ENCODE results near the gene ST3GAL4.

DNA sequence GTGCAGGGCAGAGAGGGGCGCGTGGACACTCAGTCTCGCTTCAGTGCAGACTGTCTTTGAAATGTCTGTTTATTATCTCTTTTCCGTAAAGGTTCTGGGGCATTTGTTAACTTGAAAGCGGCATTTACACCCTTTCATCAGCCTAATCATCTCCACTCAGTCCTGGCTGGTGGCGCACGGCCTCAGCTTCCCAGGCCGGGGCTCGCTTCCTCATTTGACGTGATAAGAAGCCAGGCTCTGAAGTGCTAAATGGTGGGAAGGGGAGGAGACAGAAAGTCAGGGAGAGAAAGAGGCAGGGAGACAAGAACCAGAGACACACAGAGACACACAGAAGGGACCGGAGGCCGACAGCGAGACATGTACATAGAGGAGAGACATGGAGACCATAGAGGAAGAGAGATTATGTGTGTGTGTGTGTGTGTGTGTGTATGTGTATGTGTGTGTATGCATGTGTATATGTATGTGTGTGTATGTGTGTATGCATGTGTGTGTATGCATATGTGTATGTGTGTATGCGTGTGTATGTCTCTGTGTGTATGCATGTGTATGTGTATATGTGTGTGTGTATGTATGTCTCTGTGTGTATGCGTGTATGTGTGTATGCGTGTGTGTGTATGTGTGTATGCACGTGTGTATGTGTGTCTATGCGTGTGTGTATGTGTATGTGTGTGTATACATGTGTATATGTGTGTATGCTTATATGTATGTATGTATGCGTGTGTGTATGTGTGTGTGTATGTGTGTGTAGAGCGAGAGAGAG lies 101.5 kb downstream of the ST3GAL4 start:
- TF ChIP-seq, protein P1, sequence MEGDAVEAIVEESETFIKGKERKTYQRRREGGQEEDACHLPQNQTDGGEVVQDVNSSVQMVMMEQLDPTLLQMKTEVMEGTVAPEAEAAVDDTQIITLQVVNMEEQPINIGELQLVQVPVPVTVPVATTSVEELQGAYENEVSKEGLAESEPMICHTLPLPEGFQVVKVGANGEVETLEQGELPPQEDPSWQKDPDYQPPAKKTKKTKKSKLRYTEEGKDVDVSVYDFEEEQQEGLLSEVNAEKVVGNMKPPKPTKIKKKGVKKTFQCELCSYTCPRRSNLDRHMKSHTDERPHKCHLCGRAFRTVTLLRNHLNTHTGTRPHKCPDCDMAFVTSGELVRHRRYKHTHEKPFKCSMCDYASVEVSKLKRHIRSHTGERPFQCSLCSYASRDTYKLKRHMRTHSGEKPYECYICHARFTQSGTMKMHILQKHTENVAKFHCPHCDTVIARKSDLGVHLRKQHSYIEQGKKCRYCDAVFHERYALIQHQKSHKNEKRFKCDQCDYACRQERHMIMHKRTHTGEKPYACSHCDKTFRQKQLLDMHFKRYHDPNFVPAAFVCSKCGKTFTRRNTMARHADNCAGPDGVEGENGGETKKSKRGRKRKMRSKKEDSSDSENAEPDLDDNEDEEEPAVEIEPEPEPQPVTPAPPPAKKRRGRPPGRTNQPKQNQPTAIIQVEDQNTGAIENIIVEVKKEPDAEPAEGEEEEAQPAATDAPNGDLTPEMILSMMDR (IDR thresholded peaks at IDR 0.05): no peak
- TF ChIP-seq, protein P2, sequence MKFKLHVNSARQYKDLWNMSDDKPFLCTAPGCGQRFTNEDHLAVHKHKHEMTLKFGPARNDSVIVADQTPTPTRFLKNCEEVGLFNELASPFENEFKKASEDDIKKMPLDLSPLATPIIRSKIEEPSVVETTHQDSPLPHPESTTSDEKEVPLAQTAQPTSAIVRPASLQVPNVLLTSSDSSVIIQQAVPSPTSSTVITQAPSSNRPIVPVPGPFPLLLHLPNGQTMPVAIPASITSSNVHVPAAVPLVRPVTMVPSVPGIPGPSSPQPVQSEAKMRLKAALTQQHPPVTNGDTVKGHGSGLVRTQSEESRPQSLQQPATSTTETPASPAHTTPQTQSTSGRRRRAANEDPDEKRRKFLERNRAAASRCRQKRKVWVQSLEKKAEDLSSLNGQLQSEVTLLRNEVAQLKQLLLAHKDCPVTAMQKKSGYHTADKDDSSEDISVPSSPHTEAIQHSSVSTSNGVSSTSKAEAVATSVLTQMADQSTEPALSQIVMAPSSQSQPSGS (CRISPR knock-in tag; IDR thresholded peaks at IDR 0.05; ENCODE audit: borderline replicate concordance, low read depth): no peak
- TF ChIP-seq, protein P3, sequence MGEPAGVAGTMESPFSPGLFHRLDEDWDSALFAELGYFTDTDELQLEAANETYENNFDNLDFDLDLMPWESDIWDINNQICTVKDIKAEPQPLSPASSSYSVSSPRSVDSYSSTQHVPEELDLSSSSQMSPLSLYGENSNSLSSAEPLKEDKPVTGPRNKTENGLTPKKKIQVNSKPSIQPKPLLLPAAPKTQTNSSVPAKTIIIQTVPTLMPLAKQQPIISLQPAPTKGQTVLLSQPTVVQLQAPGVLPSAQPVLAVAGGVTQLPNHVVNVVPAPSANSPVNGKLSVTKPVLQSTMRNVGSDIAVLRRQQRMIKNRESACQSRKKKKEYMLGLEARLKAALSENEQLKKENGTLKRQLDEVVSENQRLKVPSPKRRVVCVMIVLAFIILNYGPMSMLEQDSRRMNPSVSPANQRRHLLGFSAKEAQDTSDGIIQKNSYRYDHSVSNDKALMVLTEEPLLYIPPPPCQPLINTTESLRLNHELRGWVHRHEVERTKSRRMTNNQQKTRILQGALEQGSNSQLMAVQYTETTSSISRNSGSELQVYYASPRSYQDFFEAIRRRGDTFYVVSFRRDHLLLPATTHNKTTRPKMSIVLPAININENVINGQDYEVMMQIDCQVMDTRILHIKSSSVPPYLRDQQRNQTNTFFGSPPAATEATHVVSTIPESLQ (CRISPR knock-in tag; IDR thresholded peaks at IDR 0.05): no peak
- TF ChIP-seq ATF1 (CRISPR knock-in tag; IDR thresholded peaks at IDR 0.05) (no peak), TP53 (CRISPR knock-in tag; IDR thresholded peaks at IDR 0.05) (no peak), SOX15 (CRISPR knock-in tag; IDR thresholded peaks at IDR 0.05) (no peak), JUN (CRISPR knock-in tag; IDR thresholded peaks at IDR 0.05) (no peak), KAT7 (CRISPR knock-in tag; IDR thresholded peaks at IDR 0.05; ENCODE audit: borderline replicate concordance) (no peak), ELF4 (CRISPR knock-in tag; IDR thresholded peaks at IDR 0.05; ENCODE audit: low read depth) (no peak), NR2C2 (CRISPR knock-in tag; IDR thresholded peaks at IDR 0.05) (no peak)
- TF ChIP-seq, protein P4, sequence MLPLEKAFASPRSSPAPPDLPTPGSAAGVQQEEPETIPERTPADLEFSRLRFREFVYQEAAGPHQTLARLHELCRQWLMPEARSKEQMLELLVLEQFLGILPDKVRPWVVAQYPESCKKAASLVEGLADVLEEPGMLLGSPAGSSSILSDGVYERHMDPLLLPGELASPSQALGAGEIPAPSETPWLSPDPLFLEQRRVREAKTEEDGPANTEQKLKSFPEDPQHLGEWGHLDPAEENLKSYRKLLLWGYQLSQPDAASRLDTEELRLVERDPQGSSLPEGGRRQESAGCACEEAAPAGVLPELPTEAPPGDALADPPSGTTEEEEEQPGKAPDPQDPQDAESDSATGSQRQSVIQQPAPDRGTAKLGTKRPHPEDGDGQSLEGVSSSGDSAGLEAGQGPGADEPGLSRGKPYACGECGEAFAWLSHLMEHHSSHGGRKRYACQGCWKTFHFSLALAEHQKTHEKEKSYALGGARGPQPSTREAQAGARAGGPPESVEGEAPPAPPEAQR (CRISPR knock-in tag; IDR thresholded peaks at IDR 0.05): no peak
- TF ChIP-seq, protein P5, sequence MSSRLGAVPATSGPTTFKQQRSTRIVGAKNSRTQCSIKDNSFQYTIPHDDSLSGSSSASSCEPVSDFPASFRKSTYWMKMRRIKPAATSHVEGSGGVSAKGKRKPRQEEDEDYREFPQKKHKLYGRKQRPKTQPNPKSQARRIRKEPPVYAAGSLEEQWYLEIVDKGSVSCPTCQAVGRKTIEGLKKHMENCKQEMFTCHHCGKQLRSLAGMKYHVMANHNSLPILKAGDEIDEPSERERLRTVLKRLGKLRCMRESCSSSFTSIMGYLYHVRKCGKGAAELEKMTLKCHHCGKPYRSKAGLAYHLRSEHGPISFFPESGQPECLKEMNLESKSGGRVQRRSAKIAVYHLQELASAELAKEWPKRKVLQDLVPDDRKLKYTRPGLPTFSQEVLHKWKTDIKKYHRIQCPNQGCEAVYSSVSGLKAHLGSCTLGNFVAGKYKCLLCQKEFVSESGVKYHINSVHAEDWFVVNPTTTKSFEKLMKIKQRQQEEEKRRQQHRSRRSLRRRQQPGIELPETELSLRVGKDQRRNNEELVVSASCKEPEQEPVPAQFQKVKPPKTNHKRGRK (CRISPR knock-in tag; IDR thresholded peaks at IDR 0.05; ENCODE audit: borderline replicate concordance): no peak
- TF ChIP-seq, protein P6, sequence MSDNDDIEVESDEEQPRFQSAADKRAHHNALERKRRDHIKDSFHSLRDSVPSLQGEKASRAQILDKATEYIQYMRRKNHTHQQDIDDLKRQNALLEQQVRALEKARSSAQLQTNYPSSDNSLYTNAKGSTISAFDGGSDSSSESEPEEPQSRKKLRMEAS (CRISPR knock-in tag; IDR thresholded peaks at IDR 0.05): no peak
- TF ChIP-seq, protein P7, sequence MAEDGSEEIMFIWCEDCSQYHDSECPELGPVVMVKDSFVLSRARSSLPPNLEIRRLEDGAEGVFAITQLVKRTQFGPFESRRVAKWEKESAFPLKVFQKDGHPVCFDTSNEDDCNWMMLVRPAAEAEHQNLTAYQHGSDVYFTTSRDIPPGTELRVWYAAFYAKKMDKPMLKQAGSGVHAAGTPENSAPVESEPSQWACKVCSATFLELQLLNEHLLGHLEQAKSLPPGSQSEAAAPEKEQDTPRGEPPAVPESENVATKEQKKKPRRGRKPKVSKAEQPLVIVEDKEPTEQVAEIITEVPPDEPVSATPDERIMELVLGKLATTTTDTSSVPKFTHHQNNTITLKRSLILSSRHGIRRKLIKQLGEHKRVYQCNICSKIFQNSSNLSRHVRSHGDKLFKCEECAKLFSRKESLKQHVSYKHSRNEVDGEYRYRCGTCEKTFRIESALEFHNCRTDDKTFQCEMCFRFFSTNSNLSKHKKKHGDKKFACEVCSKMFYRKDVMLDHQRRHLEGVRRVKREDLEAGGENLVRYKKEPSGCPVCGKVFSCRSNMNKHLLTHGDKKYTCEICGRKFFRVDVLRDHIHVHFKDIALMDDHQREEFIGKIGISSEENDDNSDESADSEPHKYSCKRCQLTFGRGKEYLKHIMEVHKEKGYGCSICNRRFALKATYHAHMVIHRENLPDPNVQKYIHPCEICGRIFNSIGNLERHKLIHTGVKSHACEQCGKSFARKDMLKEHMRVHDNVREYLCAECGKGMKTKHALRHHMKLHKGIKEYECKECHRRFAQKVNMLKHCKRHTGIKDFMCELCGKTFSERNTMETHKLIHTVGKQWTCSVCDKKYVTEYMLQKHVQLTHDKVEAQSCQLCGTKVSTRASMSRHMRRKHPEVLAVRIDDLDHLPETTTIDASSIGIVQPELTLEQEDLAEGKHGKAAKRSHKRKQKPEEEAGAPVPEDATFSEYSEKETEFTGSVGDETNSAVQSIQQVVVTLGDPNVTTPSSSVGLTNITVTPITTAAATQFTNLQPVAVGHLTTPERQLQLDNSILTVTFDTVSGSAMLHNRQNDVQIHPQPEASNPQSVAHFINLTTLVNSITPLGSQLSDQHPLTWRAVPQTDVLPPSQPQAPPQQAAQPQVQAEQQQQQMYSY (CRISPR knock-in tag; IDR thresholded peaks at IDR 0.05): no peak
